GM18870 (cell line): Measurements from ENCODE around the gene NUFIP2.
"Not testable (repeated sequence)": the region's sequence is repeated elsewhere in the genome, so short reads cannot be mapped to it uniquely, and the experiment has no call there.

Source experiments
- ATAC-seq: cut with Tn5 transposase; IDR thresholded peaks from one replicate; pipeline ENCODE4 v1.9.1; 2021; ENCODE audit warnings: moderate library complexity; ENCODE audit not compliant: unreplicated experiment

Gene NUFIP2

DNA sequence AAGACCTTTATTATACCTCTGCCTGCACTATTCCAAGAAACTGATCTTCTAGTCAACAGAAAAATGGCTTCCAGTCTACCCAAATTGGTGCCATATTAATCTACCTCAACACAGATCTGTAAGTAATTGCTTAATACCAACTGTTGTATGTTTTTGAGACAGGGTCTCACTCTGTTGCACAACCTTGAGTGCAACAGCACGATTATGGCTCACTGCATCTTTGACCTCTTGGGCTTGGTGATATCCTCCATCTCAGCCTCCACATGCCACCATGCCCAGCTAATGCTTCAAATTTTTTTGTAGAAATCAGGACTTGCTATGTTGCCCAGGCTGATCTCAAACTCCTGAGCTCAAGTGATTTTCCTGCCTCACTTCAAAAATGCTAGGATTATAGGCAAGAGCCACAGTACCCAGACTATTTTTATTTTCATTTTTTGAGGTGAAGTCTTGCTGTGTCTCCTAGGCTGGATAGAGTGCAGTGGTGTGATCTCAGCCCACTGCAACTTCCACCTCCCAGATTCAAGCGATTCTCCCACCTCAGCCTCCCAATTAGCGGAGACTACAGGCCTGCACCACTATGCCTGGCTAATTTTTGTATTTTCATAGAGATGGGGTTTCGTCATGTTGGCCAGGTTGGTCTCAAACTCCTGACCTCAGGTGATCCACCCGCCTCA, 14.4 kb downstream of the NUFIP2 start:
- no peak for ATAC-seq

DNA sequence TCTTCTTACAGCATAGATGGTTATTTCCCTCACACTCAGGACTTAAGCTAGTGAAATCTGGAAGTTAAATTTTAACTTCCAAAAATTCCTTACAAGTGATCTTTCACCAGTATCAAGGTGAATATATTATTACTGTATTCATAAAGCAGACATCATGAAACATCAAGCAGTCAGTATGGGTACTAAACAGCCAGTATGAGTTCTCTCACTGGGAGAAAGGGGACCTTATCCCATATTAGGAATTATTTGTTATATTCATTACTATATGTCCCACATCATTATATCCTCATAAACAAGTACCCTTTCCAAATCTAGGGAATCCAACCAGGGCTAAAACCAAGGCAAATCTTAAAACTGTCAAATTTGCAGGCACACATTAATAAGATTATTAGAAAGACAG, 15.3 kb downstream of the NUFIP2 start:
- ATAC-seq: no peak

DNA sequence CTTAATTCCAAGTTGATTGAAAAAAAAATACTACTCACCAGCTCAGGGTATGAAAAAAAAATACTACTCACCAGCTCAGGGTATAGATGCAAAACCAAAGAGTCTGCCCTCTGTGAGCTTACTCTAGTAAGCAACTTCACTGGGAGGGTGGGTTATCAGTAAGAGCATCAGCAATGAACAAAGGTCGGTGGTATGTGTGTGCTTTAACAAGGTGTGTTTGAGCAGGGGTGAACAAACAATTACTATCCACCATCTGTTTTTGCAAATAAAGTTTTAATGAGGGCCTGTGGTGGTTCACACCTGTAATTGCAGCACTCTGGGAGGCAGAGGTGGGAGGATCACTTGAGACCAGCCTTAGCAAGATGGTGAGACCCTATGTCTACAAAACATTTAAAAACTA, 20.0 kb downstream of the NUFIP2 start:
- ATAC-seq: no peak

DNA sequence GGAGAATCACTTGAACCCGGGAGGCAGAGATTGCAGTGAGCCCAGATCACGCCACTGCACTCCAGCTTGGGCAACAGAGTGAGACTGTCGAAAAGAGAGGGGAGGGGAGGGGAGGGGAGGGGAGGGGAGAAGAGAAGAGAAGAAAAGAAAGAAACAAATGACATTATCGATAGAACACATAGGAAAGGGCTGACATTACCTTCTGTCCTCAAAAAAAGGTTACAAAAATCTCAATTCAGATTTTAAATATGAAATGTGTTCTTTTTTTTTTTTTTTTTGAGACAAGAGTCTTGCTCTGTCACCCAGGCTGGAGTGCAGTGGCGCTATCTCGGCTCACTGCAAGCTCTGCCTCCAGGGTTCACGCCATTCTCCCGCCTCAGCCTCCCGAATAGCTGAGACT, 22.0 kb downstream of the NUFIP2 start:
- ATAC-seq: not testable (repeated sequence)

DNA sequence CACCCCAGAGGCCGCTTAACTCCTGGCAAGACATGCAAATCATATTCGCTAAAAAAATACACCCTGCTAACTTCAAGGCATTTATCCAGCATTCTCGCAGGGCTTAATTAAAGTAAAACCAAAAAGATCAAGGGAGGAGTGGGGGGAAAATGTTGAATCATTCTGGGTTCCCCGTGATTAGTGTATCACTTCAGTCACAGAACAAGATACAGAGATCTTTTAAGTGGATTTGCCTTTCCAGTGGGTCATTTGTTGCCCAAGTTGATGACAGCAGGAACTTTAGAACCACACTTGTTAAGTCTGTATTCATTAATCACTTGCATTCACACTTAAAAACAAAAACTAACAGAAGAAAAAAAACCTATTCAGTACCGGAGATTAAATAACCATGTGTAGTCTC, 30.0 kb downstream of the NUFIP2 start:
- ATAC-seq: no peak

DNA sequence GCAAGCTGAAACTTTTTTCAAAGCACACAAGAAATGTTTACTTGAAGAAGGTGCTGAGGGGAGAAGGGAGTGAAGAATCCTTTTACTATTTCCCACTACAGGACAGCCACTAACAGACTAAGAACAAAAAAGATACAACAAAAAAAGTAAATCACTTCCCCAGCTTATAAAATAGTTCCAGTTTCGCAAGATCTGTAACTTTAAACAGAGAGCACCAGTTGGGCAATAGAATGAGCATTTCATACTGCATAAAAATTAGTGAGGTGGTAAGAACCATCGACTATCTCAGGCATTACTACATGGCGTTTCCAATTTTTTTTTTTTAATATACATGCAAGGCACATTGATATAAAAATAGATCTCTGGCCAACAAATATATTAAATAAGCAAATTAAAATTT, 36.2 kb downstream of the NUFIP2 start:
- ATAC-seq: no peak

DNA sequence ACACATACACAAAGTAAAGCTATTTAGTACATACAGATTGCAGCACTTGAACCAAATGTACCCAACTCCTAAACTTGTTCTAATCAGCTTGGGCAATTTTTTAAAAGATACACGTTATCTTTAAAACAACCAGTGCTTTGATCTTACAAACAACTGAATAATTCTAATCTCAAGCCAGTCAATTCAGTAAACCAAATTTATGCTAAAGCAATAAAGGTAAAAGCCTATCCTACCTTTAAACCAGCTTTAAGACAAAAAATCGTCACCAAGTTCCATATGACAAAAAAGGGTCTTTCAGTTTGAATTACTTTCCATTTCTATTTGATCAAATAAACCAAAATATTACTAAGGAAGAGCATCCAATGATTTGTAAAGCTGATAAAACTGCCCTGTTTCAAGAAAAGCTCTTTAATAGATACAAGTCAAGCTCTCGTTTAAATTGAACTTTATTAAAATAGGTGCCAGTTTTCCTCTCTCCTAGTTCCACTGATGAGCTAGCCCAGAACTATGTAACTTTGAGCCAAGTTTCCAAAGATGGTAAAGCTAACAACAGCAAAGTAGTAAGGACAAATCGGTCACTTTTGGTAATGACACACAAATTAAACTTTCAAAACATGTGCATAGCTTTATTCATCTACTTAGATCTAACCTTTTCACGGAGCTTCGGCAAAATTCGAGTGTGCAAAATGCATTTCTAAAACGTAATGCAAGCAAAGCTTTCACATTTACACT, 37.0 kb downstream of the NUFIP2 start:
- ATAC-seq: no peak

DNA sequence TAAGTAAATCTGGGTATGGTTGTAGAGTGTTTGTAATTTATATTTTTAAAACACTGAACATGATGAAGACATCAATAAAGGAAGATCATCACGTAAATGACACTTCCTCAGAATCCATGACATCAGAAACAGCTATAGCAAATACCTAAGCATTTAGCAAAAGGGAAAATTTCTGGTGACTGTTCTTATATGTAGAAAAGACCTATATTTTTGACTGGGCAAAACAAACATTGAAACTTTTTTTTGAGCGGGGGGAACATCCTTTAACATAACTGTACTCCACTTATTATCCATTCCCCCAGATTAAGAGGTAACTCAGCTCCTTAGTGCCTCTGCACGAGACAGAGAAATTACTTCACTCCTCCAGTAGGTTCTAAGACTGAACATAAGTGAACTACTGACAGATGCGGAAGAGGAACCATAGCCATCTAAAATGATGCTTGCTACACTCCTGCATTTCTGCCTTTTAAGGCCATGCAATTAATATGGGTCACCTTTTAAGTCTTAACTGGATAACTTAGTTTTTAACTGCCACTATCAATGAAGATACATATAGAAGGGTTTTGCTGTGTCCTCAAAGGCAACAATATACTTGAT, 37.9 kb downstream of the NUFIP2 start:
- ATAC-seq: no peak

DNA sequence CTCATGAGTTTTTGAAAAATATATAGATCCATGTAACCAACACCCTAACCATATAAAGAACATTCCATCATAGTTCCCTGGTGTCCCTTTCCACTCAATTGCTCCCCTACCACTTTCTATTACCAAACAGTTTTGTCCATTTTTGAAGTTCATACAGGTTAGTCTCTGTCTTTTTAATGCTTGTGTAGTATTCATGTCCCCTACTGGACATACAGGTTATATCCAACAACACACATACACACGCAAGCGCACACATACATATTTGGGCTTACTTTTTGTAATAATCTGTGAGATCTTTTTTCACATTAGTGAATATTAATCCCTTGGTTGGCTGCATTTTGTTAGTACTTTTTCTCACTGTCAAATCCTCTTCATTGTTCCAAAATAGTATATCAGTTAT, 40.9 kb downstream of the NUFIP2 start:
- ATAC-seq: no peak

DNA sequence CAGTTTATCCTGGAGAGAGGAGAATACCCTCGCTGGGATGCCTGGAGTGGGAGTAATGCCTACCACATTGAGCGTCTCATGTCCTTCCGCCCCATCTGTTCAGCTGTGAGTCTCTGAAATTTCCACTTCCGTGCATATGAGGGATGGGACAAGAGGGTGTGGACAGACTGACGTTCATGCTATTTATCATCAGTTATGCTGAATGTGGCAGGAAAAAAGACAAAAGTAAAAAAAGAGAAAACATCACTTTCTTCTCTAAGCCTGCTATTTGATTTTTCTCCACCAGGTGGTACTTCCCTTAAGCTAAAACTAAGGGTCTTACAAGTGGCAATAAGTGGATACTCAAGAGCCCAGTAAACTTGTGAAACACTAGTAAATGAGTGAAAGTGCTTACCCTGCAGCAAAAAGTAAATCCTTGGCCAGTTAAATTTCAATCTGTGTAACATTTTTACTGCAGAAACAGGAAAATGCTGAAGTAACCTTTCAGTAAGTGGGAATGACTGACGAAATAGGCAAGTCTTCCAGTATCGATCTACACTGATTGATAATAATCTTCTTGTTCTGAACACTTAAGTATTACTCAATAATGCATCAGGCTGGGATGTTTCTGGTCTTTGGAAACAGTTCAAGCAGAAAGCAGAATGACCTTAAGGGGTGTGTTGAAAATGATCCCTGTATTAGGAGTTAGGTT, 41.7 kb downstream of the NUFIP2 start:
- no peak for ATAC-seq

DNA sequence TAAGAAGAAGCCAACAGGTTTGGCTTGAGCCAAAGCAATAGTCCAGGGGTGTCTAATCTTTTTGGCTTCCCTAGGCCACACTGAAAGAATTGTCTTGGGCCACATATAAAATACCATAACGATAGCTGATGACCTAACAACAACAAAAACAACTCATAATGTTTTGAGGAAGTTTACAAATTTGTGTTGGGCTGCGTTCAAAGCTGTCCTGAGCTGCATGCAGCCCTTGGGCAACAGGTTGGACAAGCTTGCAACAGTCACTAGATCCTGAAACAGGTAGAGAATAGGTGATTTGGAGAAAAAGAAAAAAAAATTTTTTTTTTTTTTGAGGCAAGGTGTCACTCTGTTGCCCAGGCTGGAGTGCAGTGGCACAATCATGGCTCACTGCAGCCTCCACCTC, 42.8 kb downstream of the NUFIP2 start:
- no peak for ATAC-seq

DNA sequence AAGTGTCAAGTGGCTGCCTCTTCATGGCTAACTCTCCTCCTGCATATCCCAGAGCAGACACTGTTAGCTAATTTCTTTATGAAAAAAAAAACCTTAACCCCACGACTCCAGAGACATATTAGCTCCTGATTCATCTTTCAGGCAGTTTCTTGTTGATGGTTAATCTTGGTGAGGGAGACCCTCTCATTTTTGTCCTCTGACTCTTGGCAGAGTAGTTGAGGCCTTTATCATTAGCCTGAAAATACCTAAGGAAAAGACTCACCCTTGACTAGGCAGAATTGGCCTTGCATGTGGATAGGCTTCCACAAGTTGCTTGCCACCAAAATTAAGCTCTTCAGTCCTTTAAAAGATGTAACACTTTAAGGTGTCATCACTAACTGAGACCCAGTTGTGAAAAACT, 43.3 kb downstream of the NUFIP2 start:
- no peak for ATAC-seq

DNA sequence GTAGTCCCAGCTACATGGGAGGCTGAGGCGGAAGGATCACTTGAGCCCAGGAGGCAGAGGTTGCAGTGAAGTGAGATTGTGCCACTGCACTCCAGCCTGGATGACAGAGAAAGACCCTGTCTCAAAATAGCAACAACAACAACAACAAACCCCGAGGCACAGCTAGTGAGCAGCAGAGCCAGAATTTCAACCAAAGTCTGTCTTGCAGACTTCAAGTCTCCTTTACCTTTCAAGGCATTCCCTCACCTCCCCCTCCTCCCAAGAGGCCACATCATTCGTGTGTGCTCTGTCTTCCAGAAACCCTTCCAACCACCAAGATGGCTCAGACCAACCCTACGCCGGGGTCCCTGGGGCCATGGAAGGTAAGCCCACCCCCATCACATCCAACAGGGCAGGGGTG, 45.1 kb downstream of the NUFIP2 start:
- no peak for ATAC-seq

DNA sequence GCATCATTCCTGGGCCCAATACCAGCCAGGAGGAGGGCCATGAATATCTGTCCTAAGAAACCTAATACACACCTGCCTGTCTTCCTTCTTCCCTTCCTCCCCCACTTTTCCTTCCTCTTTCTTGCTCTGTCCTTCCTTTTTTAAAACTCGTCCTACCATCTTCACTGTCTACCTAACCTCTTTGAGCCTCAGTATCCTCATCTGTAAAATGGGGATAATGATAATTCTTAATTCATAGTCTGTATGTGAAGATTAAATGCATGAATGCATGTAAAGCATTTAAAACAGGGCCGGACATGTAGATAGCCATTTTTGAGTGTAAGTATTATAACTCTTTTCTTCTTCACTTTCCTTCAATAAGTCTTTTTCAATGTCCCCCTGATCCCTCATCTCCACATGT, 46.7 kb downstream of the NUFIP2 start:
- ATAC-seq: no peak

DNA sequence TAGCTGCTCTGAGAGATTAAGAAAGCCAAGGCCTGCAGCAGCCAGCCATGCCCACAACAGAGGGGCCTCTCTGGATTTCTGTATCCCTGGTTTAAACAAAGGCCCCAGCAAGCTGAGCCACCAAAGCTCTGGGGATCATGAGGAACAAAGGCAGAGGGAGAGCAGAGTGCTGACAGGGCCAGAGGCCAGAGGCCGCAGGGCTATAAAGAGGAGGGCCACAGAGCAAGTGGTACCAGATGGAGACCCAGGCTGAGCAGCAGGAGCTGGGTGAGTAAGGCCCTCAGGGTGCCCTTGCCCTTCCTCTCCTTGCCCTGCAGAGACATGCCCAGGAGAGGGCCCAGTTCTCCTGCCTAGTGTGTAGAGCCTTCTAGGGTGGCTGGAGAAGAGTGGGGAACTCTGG, 47.3 kb downstream of the NUFIP2 start, which contains the start of gene CRYBA1:
Gene CRYBA1, plus strand, starts transcription at position 232 of the 400 bp plus-strand sequence. Its CDS starts 5 bp downstream, at position 237.
- no peak for ATAC-seq

DNA sequence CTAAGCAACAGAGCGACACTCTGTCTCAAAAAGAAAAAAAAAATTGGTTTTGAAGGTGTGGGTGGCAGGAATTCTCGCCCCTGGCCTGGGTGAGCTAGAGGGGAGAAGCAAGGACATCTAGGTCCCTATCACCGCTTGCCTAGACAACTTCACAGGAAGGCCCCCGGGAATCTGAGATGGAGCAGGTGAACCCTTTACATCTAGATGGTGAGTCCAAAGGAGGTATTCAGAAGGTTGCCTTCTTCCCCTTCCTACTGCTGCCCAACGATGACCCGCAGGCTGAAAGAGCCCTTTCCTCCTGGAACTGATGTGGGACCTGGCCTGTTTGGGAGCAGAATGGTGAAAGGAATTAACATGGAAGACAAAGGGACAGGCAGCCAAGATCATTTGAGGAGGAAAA, 48.5 kb downstream of the NUFIP2 start:
- ATAC-seq: no peak

DNA sequence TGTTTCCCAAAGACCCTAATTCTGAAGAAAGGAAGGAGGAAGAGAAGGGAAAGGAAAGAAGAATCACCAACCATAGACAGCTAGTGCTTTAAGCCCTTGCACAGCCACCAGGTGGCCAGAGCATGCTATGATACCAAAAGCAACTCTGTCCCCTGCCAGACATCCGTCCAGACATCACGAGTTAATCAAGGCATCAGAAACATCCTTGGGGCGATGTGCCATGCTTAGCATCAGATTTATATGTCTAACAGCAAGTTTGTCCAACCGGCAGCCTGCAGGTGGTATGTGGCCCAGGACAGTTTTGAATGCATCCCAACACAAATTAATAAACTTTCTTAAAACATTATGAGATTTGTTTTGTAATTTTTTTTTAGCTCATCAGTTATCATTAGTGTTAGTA, 50.2 kb downstream of the NUFIP2 start:
- ATAC-seq: no peak

DNA sequence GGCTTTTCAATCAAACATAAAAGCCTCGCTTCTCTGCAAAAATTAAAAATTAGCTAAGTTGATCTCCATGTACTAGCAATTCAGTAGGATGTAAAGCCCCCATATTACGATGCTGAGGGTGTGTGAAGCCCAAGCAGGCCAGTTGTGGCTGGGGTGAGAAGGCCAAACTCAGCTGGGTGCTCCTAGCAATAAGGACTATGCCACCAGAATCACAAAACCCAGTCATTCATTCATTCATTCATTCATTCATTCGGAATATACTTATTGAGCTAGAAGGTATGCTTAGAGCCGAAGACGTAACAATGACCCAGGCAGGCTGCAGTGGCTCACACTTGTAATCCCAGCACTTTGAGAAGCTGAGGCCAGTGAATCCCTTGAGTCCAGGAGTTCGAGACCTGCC, 51.2 kb downstream of the NUFIP2 start:
- no peak for ATAC-seq

DNA sequence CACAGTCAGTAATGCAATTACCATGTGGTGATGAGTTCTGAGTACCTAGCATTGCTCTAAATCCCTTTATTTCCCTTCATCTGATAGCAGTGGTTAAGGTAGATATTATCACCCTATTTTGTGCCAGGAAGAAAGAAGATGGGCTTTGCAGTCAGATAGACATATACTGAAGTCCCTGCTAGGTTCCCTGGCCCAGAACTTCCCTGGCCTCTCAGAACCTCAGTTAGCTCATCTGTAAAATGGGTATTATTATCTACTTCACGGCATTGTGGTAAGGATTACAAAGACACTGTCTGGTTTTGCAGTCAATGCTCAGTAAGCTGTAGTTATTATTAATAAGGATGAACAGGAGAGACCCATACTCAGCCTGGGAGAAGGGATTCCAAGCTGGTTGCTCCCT, 51.9 kb downstream of the NUFIP2 start:
- ATAC-seq: no peak

DNA sequence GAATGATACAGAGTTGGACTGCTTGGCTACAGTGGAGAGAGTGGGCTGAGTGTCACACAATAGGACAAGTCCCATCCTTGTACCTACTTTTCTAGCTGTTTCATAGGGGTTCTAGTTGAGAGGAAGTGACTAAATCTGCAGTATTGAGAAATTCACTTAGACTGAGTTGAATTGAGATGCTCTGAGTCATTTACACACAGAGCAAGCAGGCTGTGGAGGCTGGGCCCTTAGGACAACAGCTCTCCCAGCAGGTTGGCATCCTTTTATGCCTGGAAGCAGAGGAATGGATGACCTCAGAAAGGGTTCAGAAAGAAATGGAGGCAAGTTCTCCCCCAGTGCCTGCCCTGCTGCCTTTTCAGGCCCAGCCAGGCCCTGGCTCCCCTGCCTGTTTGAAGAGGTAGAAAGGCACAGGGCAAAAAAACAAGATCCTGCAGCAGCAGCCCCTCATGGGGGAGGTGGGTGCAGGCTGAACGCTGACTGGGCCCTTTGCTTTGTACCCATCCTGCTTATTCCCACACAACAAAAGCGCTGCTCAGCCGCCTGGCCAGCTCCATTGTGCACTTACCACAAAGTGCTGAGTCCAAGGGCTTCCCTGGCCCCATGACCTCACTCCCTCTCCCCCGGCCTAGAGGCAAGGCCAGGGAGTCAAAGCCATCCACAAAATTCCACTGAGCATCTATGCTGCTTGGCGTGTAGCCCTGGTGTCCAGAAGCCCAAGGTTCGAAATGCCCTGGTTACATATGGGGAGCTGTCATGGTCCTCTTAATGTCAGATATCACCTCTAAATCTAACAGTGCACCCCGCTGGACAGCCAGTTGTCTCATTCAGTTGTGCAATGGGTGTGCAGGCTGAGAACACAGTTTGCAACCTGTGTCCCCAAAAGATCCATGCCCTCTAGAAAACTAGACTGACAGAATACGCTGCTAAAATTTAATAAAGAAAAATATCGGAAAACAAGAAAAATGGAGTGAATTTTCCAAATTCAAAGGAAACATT, 52.7 kb downstream of the NUFIP2 start:
- no peak for ATAC-seq

DNA sequence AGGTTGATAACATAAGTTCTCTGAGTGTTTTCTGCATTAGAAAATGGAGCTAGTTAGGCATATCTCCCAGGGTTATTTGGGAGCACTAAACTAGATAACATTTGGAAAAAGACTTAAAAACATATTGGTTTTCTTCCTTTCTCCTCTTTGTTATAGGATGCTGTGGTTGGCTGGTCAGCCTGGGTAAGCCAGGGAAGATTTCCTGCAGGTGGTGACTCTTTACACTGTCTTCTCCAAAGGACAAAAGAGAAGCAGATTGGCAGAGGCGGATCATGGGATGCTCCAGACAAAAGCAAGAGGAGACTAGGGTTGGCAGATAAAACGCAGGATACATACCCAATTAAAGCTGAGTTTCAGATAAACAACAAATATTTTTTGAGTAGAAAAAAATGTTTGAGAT, 53.5 kb downstream of the NUFIP2 start:
- no peak for ATAC-seq
